ENCODE results near the gene KCNMB1.

GRCh38 chr5:170429014-170429413 lies 39.8 kb upstream of the KCNMB1 start:
- no peak for TF ChIP-seq CTCF (IDR thresholded peaks at IDR 0.05)
- no peak for TF ChIP-seq ZFX (IDR thresholded peaks at IDR 0.05; ENCODE audit: borderline replicate concordance)
